ENCODE results near the gene PTPRS.

DNA sequence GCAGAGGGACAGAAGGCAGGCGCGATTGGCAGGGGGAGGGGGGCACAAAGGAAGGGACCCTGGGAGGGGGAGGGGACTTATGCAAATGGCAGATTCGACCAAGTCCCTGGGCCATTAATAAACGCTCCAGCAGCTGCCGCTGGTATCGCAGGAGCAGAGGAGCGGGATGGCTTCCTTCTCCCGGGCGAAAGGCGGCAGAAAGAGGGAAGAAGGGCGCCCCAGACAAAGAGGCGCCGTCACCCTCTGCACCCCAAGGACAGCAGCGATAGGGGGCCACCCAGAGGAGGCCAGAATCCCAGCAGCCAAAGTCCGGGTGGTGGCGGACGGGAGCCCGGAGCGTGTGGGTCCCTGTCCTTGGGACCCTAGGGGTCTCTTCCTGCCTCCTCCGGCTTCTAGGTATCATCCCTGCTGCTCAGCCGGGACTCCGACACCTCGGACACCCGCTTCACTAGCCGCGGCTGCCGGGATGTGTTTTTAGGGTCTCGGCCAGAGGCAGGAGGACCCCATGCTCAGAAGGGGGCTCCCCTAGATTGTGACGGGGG lies 1.9 kb downstream of the PTPRS start:
- TF ChIP-seq, protein P1, sequence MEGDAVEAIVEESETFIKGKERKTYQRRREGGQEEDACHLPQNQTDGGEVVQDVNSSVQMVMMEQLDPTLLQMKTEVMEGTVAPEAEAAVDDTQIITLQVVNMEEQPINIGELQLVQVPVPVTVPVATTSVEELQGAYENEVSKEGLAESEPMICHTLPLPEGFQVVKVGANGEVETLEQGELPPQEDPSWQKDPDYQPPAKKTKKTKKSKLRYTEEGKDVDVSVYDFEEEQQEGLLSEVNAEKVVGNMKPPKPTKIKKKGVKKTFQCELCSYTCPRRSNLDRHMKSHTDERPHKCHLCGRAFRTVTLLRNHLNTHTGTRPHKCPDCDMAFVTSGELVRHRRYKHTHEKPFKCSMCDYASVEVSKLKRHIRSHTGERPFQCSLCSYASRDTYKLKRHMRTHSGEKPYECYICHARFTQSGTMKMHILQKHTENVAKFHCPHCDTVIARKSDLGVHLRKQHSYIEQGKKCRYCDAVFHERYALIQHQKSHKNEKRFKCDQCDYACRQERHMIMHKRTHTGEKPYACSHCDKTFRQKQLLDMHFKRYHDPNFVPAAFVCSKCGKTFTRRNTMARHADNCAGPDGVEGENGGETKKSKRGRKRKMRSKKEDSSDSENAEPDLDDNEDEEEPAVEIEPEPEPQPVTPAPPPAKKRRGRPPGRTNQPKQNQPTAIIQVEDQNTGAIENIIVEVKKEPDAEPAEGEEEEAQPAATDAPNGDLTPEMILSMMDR (conservative IDR thresholded peaks at IDR 0.05; ENCODE audit: low read depth, low read length), result no peak
- TF ChIP-seq EZH2 (IDR thresholded peaks at IDR 0.05; ENCODE audit: borderline replicate concordance, low read depth, low read length, poor library complexity, severe bottlenecking), result no peak

Data from A673 (cell line).